CD4-positive, alpha-beta T cell treated with Interferon alpha-2 for 1 hour (primary cell): ENCODE results near the gene OSM.

Source experiments
- DNase-seq, 2 donors: peaks; one replicate each; pipeline ENCODE4 v3.0.0-alpha.2; 2020 to 2022

The OSM gene

GRCh38 chr22:30262917-30263741 is 3.5 kb downstream of the OSM start:
- DNase-seq, result peak; percentile 75 to 82

- no peak for DNase-seq
These were observed 4.5 kb downstream of the OSM start for GRCh38 chr22:30262112-30262511.

- DNase-seq, result peak in 1 of 2 donors; percentile 63
These were observed 5.5 kb downstream of the OSM start for GRCh38 chr22:30261134-30261533.

GRCh38 chr22:30260682-30261081 is 6.0 kb downstream of the OSM start:
- no peak for DNase-seq

- DNase-seq, result no peak
These were observed 6.4 kb downstream of the OSM start for GRCh38 chr22:30260276-30260675.

- DNase-seq, result no peak
These were observed 12.3 kb downstream of the OSM start for GRCh38 chr22:30254314-30254713.

GRCh38 chr22:30253205-30253852 is 13.3 kb downstream of the OSM start:
- DNase-seq, result no peak

GRCh38 chr22:30252411-30253204 is 14.0 kb downstream of the OSM start:
- DNase-seq, result no peak

GRCh38 chr22:30251711-30252110 is 14.9 kb downstream of the OSM start:
- no peak for DNase-seq

- no peak for DNase-seq
These were observed 15.9 kb downstream of the OSM start for GRCh38 chr22:30250661-30251267.

- no peak for DNase-seq
These were observed 16.5 kb downstream of the OSM start for GRCh38 chr22:30250039-30250565.

GRCh38 chr22:30249049-30250038 is 17.3 kb downstream of the OSM start:
- no peak for DNase-seq

GRCh38 chr22:30248484-30248883 is 18.2 kb downstream of the OSM start:
- DNase-seq, result no peak

- no peak for DNase-seq
These were observed 18.7 kb downstream of the OSM start for GRCh38 chr22:30247974-30248373.

GRCh38 chr22:30247561-30247960 is 19.1 kb downstream of the OSM start:
- no peak for DNase-seq

GRCh38 chr22:30246814-30247376 is 19.8 kb downstream of the OSM start:
- DNase-seq, result no peak

GRCh38 chr22:30245985-30246813 is 20.5 kb downstream of the OSM start, which contains the start of gene LIF:
TSS of gene LIF (minus strand) at chr22:30246759. CDS start at chr22:30246695, 64 bp downstream.
- DNase-seq, result peak; percentile 26 to 58

GRCh38 chr22:30245181-30245984 is 21.3 kb downstream of the OSM start:
- DNase-seq, result no peak

- no peak for DNase-seq
These were observed 22.0 kb downstream of the OSM start for GRCh38 chr22:30244641-30245040.
